GM21717 (cell line): ENCODE measurements around the gene SCIN.
"Not testable (repeated sequence)": the region's sequence is repeated elsewhere in the genome, so short reads cannot be mapped to it uniquely, and the experiment has no call there.

Experiments
- ATAC-seq: cut with Tn5 transposase; IDR thresholded peaks from one replicate; pipeline ENCODE4 v1.9.1; 2021; ENCODE audit warnings: mild to moderate bottlenecking, moderate library complexity; ENCODE audit not compliant: unreplicated experiment

The SCIN gene

DNA sequence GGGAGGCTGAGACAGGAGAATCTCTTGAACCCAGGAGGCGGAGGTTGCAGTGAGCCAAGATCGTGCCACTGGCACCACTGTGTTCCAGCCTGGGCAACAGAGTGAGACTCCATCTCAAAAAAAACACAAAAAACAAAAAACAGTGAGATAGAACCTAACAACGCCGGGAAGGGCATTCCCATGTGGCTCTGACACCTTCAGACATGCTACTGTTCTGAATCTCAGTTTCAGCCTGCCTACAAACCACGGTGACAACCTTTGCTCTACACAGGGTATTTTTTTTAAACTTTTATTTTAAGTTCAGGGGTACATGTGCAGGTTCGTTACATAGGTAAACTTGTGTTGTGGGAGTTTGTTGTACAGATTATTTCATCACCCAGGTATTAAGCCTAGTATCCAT is 74.7 kb downstream of the SCIN start:
- not testable (repeated sequence) for ATAC-seq

DNA sequence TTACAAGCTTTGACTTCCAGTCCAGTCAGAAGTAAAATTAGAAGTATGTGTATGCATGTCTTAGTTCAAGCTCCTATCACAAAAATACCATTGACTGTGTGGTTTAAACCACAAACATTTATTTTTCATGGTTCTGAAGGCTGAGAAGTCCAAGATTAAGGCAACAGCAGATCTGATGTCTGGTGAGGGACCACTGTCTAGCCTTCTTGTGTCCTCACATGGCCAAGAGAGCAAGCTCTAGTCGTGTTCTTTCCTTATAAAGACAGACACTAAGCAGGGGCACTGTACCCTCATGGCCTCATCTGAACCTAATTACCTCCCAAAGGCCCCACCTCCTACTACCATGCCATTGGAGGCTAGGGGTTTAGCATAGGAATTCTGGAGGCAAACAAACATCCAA is 75.6 kb downstream of the SCIN start:
- no peak for ATAC-seq

DNA sequence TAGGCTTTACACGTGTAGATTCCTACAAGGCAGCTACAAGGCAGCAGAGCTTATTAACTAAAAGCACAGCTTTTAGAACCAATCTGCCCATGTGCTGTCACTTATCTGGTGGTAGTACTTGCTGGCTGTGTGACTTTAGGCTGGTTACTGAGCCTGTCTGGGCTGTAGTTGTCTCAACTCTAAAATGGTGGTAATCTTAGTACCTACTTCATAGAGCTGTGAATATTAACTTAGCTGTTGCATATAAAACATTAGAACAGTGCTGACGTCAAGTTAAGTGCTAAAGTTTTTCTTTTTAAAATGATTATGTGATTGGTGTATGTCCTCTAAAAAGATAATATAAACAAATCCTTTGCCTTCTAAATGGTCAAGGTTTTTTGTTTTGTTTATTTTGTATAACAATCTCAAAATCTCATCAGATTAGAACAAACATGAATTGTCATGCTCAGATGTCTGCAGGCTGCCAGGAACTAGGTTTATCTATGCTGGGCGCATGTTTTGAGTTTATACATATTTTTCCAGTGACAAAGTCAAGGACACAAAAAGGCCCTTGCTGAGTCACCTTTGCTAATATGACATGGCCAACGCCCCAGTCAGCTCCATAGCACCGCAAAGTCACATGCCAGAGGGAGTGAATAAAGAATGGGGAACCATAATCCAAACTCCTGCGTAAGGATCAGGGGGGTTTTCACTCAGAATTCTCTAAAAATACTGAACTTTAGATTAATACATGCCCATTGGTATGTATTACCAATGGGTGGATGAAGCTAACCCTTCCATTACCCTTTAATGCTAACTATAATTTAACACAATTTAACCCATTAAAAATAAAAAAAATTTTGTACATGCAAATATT is 77.1 kb downstream of the SCIN start:
- no peak for ATAC-seq

DNA sequence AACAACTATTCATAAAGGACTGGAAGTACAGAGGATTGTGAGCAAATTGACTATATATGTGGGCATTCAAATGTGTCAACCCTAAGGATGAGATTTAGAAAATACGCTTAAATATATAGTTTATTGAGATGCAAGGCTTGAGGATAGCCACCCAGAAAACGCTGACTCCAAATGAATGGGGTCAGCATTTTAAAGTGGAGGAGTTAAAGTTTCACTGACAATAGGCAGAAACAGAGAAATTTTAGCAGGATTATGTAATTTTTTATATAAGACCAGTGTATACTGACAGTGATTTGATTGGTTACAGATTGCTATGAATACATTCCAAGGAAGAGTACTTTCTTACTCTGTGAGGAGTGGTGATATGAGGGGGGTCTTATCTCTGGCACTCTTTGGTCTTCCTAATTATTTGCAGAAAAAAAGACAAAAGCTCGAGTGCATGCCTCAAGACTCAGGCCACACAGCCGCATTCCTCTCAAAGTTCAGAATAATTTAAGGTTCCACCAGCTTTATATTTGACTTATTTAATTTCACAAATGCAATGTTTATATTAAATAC is 78.3 kb downstream of the SCIN start:
- ATAC-seq = no peak

DNA sequence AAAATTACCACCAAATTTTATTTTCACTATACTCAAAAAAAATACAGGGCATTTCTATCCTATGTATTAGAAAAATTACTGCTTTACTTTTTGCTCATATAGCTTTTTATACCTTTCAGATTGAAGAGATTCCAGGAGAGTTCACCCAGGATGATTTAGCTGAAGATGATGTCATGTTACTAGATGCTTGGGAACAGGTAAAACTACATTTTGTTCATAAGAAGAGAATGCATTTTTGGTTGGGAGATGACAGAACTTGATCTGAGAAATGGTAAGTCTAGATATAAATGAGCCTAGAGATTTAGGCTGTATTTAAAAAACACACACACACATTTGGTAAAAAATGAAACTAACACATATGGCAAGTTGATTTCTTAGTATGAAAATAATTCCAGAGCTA is 78.8 kb downstream of the SCIN start:
- no peak for ATAC-seq

DNA sequence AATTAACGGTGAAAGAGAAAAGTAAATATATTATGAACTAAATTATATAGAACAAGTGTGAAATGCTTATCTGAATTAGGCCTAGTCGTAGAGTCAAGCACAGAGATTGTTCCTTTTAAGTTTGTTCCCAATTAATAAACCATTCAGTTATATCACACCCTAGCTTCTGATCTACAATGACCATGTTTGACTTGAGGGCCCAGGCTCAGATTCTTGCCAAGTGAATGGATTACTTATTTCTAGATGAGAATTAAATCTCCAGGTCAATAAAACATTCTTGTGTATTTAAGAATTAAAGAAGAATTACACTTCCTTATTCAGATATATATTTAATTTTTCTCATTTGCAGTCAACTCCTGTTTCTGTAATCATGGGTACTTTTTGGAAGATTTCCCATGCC is 79.6 kb downstream of the SCIN start:
- no peak for ATAC-seq

DNA sequence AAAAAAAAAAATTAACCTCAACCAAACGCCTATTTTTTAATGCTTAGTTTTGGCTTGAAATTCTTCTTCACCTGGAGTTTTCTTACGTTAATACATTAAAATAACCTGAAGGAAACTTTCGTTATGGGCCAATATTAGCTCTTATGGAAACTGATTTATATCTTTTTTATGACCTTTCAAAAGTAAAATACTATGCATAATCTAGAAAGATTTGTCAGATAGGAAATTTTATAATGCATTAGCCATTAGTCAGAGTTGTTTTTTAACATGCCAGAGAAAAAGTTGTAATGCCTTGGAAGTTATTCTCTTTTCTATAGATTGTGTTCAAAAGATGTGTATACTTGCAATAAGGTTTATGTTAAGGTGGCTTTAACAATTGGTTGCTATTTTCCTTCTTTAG is 82.6 kb downstream of the SCIN start:
- ATAC-seq = no peak

DNA sequence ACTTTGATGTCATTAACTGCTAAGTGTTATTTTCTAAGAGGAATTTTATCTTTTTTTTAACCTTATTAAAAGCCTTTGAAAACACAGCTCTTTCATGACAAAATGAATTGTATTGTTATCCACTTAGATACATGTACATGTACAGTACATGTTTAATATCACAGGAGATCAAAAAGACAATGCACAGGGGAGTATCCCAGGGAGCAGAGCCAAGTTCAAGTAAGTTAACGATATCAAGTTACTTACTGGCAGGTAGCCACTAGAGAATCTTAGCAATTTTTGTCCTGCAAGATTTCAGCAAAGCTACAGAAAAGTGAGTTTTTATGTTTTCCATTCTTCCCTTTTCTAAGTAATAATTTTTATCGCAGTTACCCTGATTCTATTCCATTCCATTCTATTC is 83.0 kb downstream of the SCIN start:
- no peak for ATAC-seq

DNA sequence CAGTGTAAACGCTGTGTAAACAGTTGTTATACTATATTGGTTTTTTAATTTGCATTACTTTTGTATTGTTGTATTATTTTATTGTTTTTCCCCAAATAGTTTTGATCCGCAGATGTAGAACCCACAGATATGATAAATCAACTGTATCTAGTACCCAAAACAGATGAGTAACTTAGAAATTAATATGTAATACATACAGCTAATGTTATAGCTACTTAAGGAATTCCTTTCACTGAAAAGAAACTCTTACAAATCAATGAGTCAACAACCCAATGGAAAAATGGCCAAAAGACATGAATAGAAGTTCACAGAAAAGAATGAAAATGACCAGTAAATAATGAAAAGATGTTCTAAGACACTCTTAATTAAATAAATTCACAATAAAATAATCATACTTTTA is 84.6 kb downstream of the SCIN start:
- ATAC-seq = no peak

DNA sequence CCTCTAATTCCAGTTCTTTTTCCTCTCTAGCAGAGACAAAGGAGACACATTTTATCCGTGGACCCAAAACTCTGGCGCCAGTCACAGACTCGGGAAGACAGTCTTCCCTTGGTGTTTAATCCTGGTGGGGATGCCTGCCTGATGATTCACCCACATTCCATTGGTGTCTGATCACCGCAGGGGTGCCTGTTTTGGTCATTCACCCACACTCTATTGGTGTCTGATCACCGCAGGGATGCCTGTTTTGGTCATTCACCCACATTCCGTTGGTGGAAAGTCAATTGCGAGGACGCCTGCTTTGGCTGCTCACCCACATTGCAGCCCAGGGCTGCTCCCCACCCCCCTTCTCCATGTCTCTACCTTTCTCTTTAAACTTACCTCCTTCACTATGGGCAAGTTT is 89.9 kb downstream of the SCIN start:
- ATAC-seq = not testable (repeated sequence)

DNA sequence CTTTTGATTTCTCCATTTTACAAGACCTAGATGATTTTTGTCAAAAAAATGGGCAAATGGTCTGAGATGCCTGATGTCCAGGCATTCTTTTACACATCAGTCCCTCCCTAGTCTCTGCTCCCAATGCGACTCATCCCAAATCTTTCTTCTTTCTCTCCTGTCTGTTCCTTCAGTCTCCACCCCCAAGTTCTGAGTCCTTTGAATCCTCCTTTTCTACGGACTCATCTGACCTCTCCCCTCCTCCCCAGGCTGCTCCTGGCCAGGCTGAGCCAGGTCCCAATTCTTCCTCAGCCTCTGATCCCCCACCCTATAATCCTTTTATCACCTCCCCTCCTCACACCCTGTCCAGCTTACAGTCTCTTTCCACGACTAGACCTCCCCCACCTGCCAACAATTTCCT is 90.5 kb downstream of the SCIN start:
- ATAC-seq = not testable (repeated sequence)

DNA sequence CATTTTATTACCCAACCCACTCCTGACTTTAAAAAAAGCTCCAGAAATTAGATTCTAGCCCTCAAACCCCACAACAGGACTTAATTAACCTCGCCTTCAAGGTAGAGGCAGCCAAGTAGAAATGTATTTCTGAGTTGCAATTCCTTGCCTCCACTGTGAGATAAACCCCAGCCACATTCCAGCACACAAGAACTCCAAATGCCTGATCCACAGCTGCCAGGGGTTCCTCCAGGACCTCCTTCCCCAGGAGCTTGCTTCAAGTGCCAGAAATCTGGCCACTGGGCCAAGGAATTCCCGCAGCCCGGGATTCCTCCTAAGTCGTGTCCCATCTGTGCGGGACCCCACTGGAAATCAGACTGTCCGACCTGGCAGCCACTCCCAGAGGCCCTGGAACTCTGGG is 91.1 kb downstream of the SCIN start:
- no peak for ATAC-seq

DNA sequence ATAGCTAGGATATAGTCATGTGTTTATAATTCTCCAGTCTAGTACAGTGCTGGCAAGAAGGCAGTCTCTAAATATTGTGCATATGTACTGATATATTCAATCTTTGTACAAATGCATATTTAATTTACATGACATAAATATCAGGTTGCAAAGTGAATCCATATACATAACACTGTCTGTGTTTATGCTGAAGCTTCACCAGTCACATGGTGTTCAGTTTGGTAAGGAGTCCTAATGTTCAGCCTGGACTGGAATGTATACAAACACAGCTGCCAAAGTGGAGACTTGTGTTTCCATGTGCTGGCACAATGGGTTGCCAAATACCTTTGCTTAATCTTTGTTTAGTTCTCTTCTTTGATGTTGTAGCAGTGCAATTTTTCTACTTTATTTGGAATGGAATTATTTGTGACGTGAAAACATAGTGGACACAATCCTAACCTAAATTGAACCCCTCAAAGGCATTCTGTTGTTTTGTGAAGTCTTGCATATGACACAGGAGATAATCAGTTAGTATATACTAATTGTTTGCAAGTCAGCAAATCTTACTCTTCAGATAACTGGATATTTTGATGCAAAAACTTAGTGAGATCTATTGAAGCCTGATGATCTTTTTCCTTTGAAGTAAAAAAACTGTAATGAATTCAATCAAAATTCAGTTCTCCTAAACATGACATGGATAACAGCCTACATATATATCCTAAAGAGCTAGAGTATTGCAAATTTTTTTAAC is 99.6 kb downstream of the SCIN start:
- no peak for ATAC-seq

DNA sequence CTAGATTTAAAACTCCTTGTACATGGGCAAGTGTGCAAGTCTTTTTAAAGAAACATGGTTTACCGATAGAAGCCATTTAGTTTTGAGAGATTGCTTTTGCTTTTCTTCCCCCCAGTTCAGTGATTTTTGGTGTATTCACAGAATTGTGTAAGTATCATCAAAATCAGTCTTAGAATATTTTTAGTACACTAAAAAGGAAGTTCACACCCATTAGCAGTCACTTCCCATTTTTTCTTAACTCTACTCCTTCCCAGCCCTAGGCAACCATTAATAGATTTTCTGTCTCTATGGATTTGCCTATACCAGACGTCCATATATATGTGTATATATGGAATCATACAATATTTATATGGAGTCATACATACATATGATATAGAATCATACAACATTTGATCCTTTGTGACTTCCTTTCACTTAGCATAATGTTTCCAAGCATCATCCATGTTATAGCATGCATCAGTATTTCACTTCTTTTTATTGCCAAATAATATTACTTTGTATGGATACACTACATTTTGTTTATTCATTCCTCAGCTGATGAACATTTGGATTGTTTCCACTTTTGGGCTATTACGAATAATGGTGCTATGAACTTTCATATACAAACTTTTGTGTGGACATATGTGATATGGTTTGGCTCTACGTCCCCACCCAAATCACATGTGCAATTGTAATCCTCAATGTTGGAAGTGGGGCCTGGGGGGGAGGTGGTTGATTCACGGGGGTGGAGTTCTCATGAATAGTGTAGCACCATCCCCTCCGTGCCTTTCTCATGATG is 100.4 kb downstream of the SCIN start:
- no peak for ATAC-seq

DNA sequence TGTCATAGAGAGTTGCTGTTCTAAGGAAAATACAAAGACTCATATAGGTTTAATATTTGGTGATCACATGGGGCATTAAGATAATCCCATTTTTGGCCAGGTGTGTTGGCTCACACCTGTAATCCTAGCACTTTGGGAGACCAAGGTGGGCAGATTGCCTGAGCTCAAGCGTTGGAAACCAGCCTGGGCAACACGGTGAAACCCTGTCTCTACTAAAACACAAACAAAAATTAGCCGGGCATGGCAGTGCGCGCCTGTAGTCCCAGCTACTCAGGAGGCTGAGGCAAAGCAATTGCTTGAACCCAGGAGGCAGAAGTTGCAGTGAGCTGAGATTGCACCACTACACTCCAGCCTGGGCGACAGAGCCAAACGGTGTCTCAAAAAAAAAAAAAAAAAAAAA is 102.9 kb downstream of the SCIN start:
- ATAC-seq = not testable (repeated sequence)

DNA sequence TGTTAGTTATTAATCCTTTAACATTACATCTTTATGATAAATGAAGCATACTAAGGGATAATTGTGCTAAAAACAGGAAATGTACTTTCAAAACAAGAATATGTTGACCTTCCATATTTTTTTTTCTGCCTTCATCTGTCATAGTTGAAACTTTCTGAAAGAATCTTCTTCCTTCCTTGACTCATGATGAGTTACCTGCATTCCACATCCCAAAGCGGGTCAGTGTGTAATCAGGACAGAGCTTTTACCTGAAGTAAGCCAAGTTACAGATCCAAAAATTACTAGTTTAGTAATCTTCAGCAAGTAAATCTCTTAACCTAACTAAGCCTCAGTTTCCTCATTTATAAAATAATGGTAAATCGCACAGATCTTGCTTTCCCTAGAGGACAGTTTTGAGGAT is 103.5 kb downstream of the SCIN start:
- no peak for ATAC-seq

DNA sequence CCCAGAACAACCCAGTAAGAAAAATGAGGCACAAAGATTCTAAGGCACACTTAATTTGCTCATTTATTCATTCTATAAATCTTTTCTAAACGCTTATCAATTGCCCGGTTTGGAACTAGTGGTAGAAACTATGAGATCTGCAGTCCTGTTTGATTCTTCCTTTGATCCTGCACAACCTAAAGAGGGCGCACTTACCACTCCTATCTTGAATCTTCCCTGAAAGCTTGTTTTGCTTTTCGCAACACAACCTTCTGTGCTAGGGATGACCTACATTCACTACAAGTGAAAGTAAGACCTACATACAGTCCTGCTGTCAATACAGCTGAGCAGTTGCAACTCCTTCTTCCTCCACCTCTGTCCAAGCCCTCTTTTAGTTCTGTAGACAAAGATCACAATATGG is 104.3 kb downstream of the SCIN start:
- peak; percentile 59 for ATAC-seq

DNA sequence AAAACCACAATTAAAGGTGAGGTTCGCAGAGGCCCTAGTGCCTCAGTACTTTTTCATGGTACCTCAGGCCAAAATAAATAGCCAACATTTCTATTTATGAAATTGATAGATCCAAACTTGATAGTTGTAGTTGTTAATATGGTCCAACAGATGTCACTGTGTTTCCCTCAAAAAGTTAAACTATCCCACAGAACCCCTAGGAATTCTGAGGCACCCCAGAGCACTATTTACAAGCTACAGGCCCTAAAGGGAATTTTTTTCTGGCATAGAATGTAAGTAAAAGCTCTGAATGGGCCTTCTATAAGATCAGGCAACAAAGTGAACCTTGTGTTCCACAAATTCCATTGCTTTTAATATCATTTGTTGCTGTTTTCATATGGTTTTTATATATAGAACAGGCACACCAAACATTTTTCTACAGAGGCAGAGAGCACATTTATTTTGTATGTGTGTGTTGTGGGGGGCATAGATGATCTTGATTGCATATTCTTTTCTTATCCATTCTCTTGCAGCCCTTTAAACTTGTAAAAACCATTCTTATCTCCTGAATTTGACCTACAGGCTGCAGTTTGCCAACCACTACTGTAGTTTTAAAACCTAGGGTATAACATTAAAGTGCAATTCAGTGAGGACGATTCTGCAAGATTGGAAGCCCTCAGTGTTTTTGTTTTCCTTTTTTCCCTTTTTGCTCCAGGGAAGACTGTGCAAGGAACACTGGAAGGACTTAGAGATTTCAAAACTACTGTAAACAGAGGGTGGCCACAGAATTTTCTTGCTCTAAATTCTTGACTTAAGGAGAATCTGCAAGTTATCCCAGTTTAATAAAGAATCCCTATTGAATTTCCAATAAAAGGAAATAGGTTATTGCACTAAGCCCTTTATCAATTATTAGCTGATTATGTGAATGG is 113.4 kb downstream of the SCIN start:
- no peak for ATAC-seq

DNA sequence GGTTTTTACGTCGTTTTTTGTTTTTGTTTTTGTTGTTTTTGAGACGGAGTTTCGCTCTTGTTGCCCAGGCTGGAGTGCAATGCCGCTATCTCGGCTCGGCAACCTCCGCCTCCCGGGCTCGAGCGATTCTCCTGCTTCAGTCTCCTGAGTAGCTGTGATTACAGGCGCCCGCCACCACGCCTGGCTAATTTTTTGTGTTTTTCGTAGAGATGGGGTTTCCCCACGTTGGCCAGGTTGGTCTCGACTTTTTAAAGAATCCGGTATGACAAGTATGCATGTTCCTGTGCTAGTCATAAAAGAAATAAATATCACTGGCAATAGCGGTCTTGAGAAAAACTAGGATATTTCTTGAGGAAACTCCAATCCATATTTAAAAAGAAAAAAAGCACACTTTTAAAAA is 114.2 kb downstream of the SCIN start:
- ATAC-seq = no peak

DNA sequence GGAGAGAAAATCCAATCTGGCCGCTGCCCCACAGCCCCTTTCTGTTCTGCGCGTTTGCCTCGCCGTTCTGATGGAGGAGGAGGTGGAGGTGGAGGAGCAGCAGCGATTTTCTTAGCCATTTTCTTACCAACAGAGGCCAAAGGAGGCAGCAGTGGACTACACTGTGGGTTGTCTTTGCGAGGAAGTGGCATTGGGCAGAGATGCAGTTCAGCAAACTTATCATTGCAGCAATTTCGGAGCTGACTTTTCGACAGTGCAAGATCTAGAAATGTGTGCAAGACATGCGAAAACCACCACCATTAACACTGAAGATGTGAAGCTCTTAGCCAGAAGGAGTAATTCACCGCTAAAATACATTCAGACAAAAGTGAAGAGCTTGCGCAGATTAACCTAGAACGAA is 115.0 kb downstream of the SCIN start:
- no peak for ATAC-seq
